Stimulated activated CD4-positive, alpha-beta T cell treated with anti-CD3 and anti-CD28 coated beads, Interleukin-15, amount 100 ng/mL, for 1 hour (primary cell): ENCODE data around the gene APP.

Experiments used
- DNase-seq, 2 donors: peaks; one replicate each; pipeline ENCODE4 v3.0.0-alpha.2; 2020; ENCODE audit warnings: low read depth in 1 of 2, low spot score in 1 of 2

APP gene

GRCh38 chr21:25910809-25911208 is 259.8 kb downstream of the APP start:
- no peak for DNase-seq

GRCh38 chr21:25909341-25909740 is 261.2 kb downstream of the APP start:
- DNase-seq: no peak

- DNase-seq: no peak
Observed at GRCh38 chr21:25908495-25908894, 262.1 kb downstream of the APP start.

DNA sequence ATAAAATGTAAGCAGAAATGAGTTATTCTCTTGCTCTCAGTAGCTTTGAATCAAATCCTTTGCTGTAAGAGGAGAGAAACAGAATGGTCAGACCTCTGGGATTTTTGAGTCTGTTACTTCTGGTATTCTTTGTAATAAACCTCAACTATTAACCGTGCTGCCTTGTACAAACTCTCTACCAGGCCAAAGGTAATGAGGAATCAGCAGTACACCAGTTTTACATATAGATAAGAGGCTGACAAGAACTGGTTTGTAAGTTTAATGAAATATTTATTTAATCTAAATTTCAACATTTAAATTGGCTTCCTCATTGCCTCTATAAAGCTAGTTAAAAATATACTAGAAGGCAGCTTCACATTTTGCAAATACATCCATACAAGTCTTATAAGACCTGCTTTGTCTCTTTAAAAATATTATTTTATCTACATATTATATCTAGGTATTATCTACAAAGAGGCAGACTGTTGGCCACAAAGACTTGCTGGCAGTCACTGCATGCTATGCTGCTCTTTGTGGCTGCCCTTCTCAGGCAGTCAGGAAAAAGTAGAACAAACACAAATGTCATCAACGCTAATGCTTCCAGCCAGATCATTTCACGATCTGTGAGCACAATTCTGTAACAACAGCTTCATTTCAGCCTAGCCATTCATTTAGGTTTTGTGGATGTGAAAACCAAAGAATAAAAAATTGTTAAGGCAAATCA is 262.8 kb downstream of the APP start:
- DNase-seq: no peak

DNA sequence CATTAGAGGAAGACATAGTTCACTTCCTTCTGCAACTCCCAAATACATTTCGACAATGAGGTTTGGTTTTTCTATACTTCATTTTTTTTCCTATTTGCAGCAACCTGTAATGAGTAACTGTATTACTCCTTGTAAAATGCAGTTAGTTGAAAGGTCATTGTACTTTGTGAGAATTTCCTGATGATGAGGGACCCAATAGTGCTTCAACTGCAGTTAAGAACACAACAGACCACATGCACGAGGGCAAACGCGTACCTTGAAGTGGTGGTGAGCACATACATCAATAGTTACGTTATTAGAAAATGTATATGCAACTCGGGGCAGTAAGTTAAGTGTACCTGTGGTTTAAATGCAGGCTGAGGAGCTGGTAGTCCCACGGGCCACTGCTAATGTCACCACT is 264.0 kb downstream of the APP start:
- no peak for DNase-seq

GRCh38 chr21:25905126-25905525 is 265.4 kb downstream of the APP start:
- no peak for DNase-seq

- no peak for DNase-seq
Observed at GRCh38 chr21:25904044-25904695, 266.4 kb downstream of the APP start.

DNA sequence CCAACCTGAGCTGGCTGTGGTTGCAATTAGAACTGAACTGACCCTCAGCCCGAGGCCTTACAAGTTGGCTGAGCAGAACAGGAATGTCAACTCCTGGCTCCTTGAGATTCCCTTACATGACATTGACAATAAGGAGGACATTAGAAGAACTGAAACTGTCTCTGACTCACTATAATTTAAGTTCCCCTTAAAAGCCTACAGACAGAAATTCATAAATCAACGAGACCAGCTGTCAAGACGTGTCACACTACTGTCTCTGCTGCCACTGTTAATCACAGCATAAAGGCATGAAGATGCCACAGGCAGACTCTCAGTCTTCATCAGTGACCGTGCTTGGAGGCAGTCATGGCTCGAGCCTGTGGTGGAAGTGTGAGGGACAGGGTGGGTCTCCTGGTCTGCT is 267.0 kb downstream of the APP start:
- no peak for DNase-seq

DNA sequence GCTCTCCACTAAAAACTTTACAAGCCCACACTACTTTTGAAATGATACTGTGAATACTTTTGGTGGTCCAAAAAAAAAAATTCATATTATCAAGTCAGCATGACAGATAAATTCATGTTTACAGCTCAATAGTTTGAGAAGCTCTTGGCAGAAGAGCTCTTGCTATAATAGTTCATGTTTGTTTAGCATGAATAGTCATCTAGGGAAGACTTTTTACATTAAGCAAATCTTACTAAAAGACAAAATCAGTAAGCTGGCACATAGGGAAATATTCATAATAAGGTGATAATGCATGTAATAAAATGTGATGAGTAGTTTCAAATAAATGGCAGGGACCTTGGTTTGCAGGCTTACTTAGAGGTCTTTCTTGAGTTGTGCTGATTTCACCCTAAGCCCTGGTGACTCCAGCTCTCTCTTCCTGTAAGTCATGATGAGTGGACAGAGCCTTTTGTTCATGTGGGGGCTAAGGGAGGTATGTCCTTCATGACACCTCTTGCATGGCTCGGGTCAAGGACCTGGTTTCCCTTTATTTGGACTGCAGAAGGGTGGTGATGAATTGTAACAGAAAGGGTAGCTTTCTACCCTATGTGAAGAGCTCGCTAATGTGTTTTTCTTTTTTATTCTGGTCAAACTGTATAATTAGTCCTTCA is 269.1 kb downstream of the APP start:
- no peak for DNase-seq

DNA sequence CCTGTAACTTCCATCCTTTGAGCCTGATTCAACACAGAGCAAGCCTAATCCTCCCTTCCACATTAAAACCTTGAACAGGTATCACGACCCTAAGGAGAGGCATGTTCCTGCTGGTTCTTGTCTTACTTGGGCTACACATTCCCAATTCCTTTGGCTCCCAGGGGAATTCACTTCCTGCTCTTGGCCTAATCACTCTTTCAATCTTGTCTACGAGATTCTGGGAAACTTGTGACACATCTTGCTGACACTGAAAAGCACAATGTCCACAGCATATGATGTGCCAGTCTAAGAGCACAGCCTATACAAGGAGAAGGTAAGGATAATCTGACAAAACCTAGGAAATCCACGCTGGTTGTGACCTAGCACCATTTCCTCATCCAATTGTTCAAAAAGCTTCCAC is 271.9 kb downstream of the APP start:
- no peak for DNase-seq

DNA sequence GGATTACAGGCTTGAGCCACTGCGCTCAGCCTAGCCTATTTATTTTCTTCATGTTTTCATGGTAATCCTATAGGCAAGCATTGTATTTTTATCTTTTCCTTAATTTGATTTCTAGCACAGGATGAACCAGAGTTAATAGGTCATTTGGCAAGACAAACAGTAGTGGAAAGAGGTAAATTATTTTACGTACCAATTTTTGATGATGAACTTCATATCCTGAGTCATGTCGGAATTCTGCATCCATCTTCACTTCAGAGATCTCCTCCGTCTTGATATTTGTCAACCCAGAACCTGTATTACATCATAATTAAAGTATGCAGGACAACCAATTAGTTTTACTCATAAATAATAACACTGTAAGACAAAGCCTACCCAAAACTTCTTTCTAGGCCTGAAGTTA is 273.2 kb downstream of the APP start:
- no peak for DNase-seq

GRCh38 chr21:25896501-25897056 is 274.0 kb downstream of the APP start:
- DNase-seq: no peak

- no peak for DNase-seq
Observed at GRCh38 chr21:25895565-25896205, 274.9 kb downstream of the APP start.

DNA sequence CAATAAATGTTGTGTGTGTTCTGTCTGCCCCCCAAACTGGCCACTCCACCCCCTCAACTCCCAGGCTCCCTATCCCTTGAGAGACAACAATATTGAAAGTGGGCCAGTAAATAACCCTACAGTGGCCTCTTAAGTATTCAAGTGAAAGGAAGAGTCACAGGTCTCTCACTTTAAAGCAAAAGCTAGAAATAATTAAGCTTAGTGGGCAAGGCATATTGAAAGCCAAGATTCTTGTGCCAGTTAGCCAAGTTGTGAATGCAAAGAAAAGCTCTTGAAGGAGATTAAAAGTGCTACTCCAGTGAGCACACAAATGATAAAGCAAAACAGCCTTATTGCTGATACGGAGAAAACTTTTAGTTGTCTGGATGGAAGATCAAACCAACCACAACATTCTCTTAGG is 277.4 kb downstream of the APP start:
- DNase-seq: no peak

- no peak for DNase-seq
Observed at GRCh38 chr21:25891596-25891995, 279.0 kb downstream of the APP start.

DNA sequence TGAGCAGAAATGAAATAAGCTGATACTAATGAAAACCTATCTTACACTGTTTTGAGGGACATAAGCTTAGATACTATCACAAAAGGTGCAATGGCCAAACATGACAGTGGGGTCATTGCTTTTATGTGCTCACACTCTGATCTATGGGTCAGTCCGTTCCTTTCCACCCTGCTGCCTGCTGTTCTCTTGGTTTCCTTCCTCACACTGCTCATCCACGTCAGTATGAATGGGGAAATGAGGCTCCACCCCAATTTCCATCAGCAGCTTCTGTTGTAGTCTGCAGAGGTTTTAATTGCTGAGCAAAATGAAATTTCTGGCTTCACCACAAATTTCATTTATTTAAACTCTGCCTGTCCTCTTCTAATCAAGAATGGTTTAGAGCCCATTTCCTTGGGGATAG is 280.6 kb downstream of the APP start:
- DNase-seq: no peak

GRCh38 chr21:25888711-25889110 is 281.9 kb downstream of the APP start:
- DNase-seq: no peak

DNA sequence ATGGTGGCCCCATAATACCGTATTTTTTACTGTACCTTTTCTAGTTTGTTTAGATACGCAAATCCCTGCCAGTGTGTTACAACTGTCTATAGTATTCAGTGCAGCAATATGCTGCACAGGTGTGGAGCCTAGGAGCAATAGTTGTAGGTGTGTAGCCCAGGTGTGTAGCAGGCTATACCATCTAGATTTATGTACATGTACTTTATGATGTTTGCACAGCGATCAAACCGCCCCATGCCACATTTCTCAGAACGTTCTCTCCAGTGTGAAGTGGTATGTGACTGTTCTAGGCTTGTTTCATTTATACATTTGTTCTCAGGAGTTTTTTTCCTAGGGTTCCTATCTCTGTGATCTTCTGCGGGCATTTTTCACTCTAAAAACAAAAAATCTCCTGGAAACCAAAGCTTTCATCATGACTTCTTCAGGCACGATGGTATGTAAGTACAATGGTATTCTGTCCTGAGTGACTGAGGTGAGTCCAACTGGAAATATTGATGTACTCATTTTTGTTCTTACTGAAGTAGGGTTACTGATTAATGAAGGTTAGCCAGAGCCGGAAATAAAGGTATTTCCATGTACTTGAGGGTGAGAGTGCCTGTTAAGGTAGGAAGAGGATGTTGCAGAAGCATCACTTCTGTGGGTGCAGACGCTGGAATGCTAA is 282.8 kb downstream of the APP start:
- DNase-seq: no peak

GRCh38 chr21:25887166-25887565 is 283.4 kb downstream of the APP start:
- DNase-seq: no peak

DNA sequence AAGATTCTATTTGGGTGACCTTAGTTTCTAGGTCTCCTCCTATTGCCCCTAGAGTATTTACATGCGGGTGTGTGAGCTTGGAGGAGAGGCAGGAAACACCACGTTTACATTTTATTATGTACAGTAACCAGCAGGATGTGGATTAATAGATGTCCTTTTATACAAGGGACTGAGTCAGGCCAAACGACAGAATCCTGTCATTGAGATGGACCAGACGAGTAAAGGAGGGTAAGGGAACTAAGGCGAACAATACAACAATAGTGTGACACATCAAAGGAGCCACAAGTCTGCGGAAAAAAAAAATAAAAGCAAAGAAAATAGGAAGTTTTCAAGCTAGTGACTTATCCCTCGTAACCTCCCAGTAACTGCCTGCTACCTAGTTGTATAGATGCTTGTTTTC is 284.7 kb downstream of the APP start:
- no peak for DNase-seq

DNA sequence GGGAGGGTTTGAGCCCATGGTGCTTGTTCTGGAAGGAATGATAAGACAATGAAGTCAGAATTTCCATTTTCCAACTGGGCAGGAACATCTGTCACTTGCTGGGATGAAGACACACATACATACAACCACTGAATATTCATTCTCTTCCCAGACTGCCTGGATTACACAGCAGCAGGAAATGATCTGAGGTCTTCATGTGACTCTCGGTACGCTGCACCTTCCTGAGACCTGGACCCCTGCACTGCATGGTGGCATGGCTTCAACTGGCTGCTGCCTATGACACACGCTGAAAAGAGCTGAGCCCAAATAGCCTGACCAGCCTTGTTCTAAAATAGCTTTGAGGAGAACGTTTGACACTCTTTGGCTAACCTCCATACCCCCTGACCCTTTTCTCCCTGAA is 285.2 kb downstream of the APP start:
- no peak for DNase-seq
